H1 (cell line): Measurements from ENCODE around the gene CUL2. TPM values are rescaled to one million over a fixed set of nuclear protein-coding genes. Genes with fewer than 3 reads are reported as not detected.

Experiments
- CTCF ChIA-PET: fragments of 300-600 bp; sonication (Branson Sonifier 250); formaldehyde crosslinking; loops from one replicate; lab custom pipeline; 2021; ENCODE audit not compliant: partially characterized antibody; lab: Charles Lee
- POLR2A ChIA-PET: fragments of 300-600 bp; sonication (Branson Sonifier 250); formaldehyde crosslinking; loops from one replicate; lab custom pipeline; 2021; ENCODE audit warnings: inconsistent platforms; ENCODE audit not compliant: partially characterized antibody; lab: Charles Lee
- DNase-seq, 2 experiments: peaks; one replicate each; pipeline versions ENCODE4 v3.0.0 to v3.0.0-alpha.2; 2010 to 2022; ENCODE audit warnings: low spot score in 2 of 2, low read depth in 1 of 2, mixed read lengths in 1 of 2
- FAIRE-seq: peaks from 2 replicates; lab custom pipeline; 2011; peaks lifted over from hg19 to GRCh38; lab: Jason Lieb, UNC
- H2AFZ ChIP-seq: 2 replicates; pipeline ENCODE4 v1.8.1; 2012; ENCODE audit warnings: low read length, inconsistent platforms
- H2AK5ac ChIP-seq: 2 replicates; pipeline ENCODE4 v1.6.1; 2013; ENCODE audit warnings: low read depth, low read length
- H2BK120ac ChIP-seq: replicated peaks from 2 replicates; pipeline ENCODE3; 2013; ENCODE audit warnings: low read depth, low read length, inconsistent platforms
- H2BK12ac ChIP-seq: 2 replicates; pipeline ENCODE4 v1.6.1; 2013; ENCODE audit warnings: low read depth, low read length
- H2BK15ac ChIP-seq: 2 replicates; pipeline ENCODE4 v1.6.1; 2013; ENCODE audit warnings: low read length
- H2BK20ac ChIP-seq: 2 replicates; pipeline ENCODE4 v1.6.1; 2013; ENCODE audit warnings: low read length
- H2BK5ac ChIP-seq: 2 replicates; pipeline ENCODE4 v1.6.1; 2013; ENCODE audit warnings: low read depth, low read length
- H3K14ac ChIP-seq: 2 replicates; pipeline ENCODE4 v1.6.1; 2013; ENCODE audit warnings: inconsistent platforms; ENCODE audit not compliant: insufficient read length
- H3K18ac ChIP-seq: 2 replicates; pipeline ENCODE4 v1.6.1; 2013; ENCODE audit warnings: low read length; ENCODE audit errors: extremely low read depth
- H3K23ac ChIP-seq: 2 replicates; pipeline ENCODE4 v1.6.1; 2013; ENCODE audit warnings: inconsistent platforms; ENCODE audit not compliant: insufficient read length
- H3K23me2 ChIP-seq: 2 replicates; pipeline ENCODE4 v1.6.1; 2013; ENCODE audit warnings: low read depth, low read length
- H3K27ac ChIP-seq: 2 replicates; pipeline ENCODE4 v1.6.1; 2011; ENCODE audit warnings: low read depth, low read length, inconsistent platforms
- H3K27me3 ChIP-seq, 4 experiments: replicated peaks in 1 of 4; 1 replicate in 1 of 4; 2 replicates in 3 of 4; pipeline versions ENCODE4 v1.6.1 to v1.8.1; 2011 to 2013; ENCODE audit warnings: low read length in 3 of 4, mild to moderate bottlenecking in 3 of 4, inconsistent platforms in 2 of 4, mixed read lengths in 2 of 4, moderate library complexity in 1 of 4; ENCODE audit not compliant: control insufficient read depth in 3 of 4, insufficient read depth in 3 of 4; ENCODE audit errors: extremely low read depth in 1 of 4
- H3K36me3 ChIP-seq, 4 experiments: 2 replicates each; pipeline versions ENCODE4 v1.6.1 to v1.8.1; 2011 to 2013; ENCODE audit warnings: mild to moderate bottlenecking in 4 of 4, low read length in 3 of 4, moderate library complexity in 2 of 4, control low read depth in 1 of 4, inconsistent platforms in 1 of 4; ENCODE audit not compliant: insufficient read depth in 4 of 4, control insufficient read depth in 2 of 4
- H3K4ac ChIP-seq: replicated peaks from 2 replicates; pipeline ENCODE3; 2013; ENCODE audit warnings: low read length, low read depth, mixed read lengths, inconsistent platforms; ENCODE audit not compliant: insufficient read length
- H3K4me1 ChIP-seq, 4 experiments: replicated peaks in 1 of 4; 1 replicate in 1 of 4; 2 replicates in 3 of 4; pipeline versions ENCODE4 v1.6.1 to v1.8.1; 2011 to 2013; ENCODE audit warnings: low read length in 3 of 4, inconsistent platforms in 2 of 4, mixed read lengths in 1 of 4; ENCODE audit not compliant: insufficient read depth in 4 of 4, control insufficient read depth in 3 of 4
- H3K4me2 ChIP-seq, 2 experiments: 2 replicates each; pipeline versions ENCODE4 v1.6.1 to v1.8.1; 2011 to 2013; ENCODE audit warnings: low read depth in 2 of 2, low read length in 2 of 2, control low read depth in 1 of 2, inconsistent platforms in 1 of 2, mild to moderate bottlenecking in 1 of 2; ENCODE audit not compliant: insufficient read depth in 1 of 2
- H3K4me3 ChIP-seq, 4 experiments: fragments of 200-600, 300-600 bp in 1 of 4; sonication (generic), shearing (Covaris generic), sonication (Bioruptor Twin) in 1 of 4; 2 replicates each; pipeline versions ENCODE4 v1.5.1 to v1.8.1; 2011 to 2016; ENCODE audit warnings: low read length in 4 of 4, low read depth in 3 of 4, control low read depth in 2 of 4, inconsistent platforms in 2 of 4, mild to moderate bottlenecking in 2 of 4, mixed read lengths in 1 of 4, moderate library complexity in 1 of 4; ENCODE audit not compliant: insufficient read depth in 2 of 4; ENCODE audit errors: extremely low read depth in 1 of 4
- H3K56ac ChIP-seq: replicated peaks from 2 replicates; pipeline ENCODE3; 2013; ENCODE audit warnings: low read depth, mild to moderate bottlenecking, mixed read lengths, low read length, inconsistent platforms; ENCODE audit not compliant: insufficient read length
- H3K79me1 ChIP-seq: 2 replicates; pipeline ENCODE4 v1.6.1; 2013; ENCODE audit warnings: low read depth, low read length, control low read depth
- H3K79me2 ChIP-seq, 2 experiments: 2 replicates each; pipeline versions ENCODE4 v1.6.1 to v1.8.1; 2012 to 2013; ENCODE audit warnings: low read length in 2 of 2, mild to moderate bottlenecking in 2 of 2, inconsistent platforms in 1 of 2; ENCODE audit not compliant: insufficient read depth in 2 of 2, control insufficient read depth in 1 of 2
- H3K9ac ChIP-seq, 4 experiments: replicated peaks in 1 of 4; 1 replicate in 1 of 4; 2 replicates in 3 of 4; pipeline versions ENCODE4 v1.6.1 to v1.8.1; 2011 to 2013; ENCODE audit warnings: low read depth in 3 of 4, low read length in 3 of 4, control low read depth in 2 of 4, mild to moderate bottlenecking in 2 of 4, moderate library complexity in 2 of 4, inconsistent platforms in 1 of 4; ENCODE audit errors: extremely low read depth in 1 of 4
- H3K9me3 ChIP-seq, 2 experiments: 2 replicates each; pipeline versions ENCODE4 v1.6.1 to v1.8.1; 2012 to 2013; ENCODE audit warnings: mild to moderate bottlenecking in 2 of 2, moderate library complexity in 2 of 2, control low read depth in 1 of 2, inconsistent platforms in 1 of 2, low read depth in 1 of 2, low read length in 1 of 2, mixed read lengths in 1 of 2; ENCODE audit not compliant: insufficient read depth in 2 of 2
- H4K20me1 ChIP-seq, 2 experiments: replicated peaks in 1 of 2; 2 replicates each; pipeline versions ENCODE3 to v1.8.1; 2011 to 2013; ENCODE audit warnings: inconsistent platforms in 2 of 2, low read length in 2 of 2, mild to moderate bottlenecking in 1 of 2; ENCODE audit not compliant: insufficient read depth in 2 of 2, control insufficient read depth in 1 of 2
- H4K5ac ChIP-seq: 2 replicates; pipeline ENCODE4 v1.6.1; 2013; ENCODE audit warnings: low read length, low read depth, mixed read lengths, inconsistent platforms; ENCODE audit not compliant: insufficient read length
- H4K8ac ChIP-seq: 2 replicates; pipeline ENCODE4 v1.8.0; 2013; ENCODE audit warnings: mild to moderate bottlenecking, moderate library complexity, low read length, inconsistent platforms; ENCODE audit not compliant: insufficient read depth; ENCODE audit errors: extremely low read depth
- H4K91ac ChIP-seq: replicated peaks from 2 replicates; pipeline ENCODE3; 2013; ENCODE audit warnings: low read length, mixed read lengths, inconsistent platforms; ENCODE audit not compliant: insufficient read length
- ASH2L ChIP-seq: fragments of 200-600, 300-600 bp; sonication (generic); IDR thresholded peaks from one replicate; pipeline ENCODE4 v1.7.1; 2017; ENCODE audit warnings: low read length
- BCL11A ChIP-seq, 2 experiments: IDR thresholded peaks; one replicate each; pipeline ENCODE4 v1.6.1; 2011; ENCODE audit warnings: low read depth in 2 of 2, low read length in 2 of 2, mild to moderate bottlenecking in 2 of 2
- EGR1 ChIP-seq: IDR thresholded peaks from 2 replicates; pipeline ENCODE4 v1.6.1; 2011; ENCODE audit warnings: low read depth, low read length, borderline replicate concordance
- PHF8 ChIP-seq: fragments of 200-600 bp; sonication (generic); conservative IDR thresholded peaks from 2 replicates; pipeline ENCODE4 v1.7.1; 2012; ENCODE audit warnings: low read depth, mild to moderate bottlenecking, inconsistent platforms, low read length, moderate library complexity
- RAD21 ChIP-seq, 2 experiments: IDR thresholded peaks in 1 of 2; conservative IDR thresholded peaks in 1 of 2; 2 replicates each; pipeline ENCODE4 v1.6.1; 2011; ENCODE audit warnings: low read depth in 2 of 2, low read length in 2 of 2, improper control_type of control experiment in 1 of 2, inconsistent platforms in 1 of 2, mild to moderate bottlenecking in 1 of 2, moderate library complexity in 1 of 2
- SP2 ChIP-seq: IDR thresholded peaks from 2 replicates; pipeline ENCODE4 v1.6.1; 2012; ENCODE audit warnings: mild to moderate bottlenecking, low read length, inconsistent platforms
- SP4 ChIP-seq: IDR thresholded peaks from 2 replicates; pipeline ENCODE4 v1.6.1; 2012; ENCODE audit warnings: low read length, inconsistent platforms
- SRF ChIP-seq: IDR thresholded peaks from 2 replicates; pipeline ENCODE4 v1.6.1; 2011; ENCODE audit warnings: mild to moderate bottlenecking, low read depth, low read length, moderate library complexity
- TEAD4 ChIP-seq: IDR thresholded peaks from 2 replicates; pipeline ENCODE4 v1.6.1; 2012; ENCODE audit warnings: low read depth, low read length, inconsistent platforms, mixed read lengths
- WGBS, 2 experiments: shearing (Covaris generic) in 1 of 2; methylation state at CpG; one replicate each; pipeline versions ENCODE4 v1.1.6 to v1.1.7; 2013 to 2015; ENCODE audit warnings: low lambda C conversion rate in 2 of 2, mixed read lengths in 2 of 2, inconsistent platforms in 1 of 2, low coverage in 1 of 2, missing lambda C conversion rate in 1 of 2; ENCODE audit not compliant: insufficient replicate concordance in 2 of 2, insufficient coverage in 1 of 2, insufficient read length in 1 of 2; ENCODE audit errors: extremely low coverage in 1 of 2, missing lambda C conversion rate in 1 of 2; 5-methylcytosine and 5-hydroxymethylcytosine counted together
- polyA plus RNA-seq, 7 experiments: library from polyadenylated mRNA; depleted of rRNA in 3 of 7; stranded (reverse) in 5 of 7; unstranded in 2 of 7; fragments of >200 nt in 5 of 7; fragments of 200-250 nt in 2 of 7; gene quantifications; 1 replicate in 5 of 7; 2 replicates in 1 of 7; 4 replicates in 1 of 7; pipeline versions ENCODE4 v1.2.1 to v1.2.3, GENCODE V29; 2011 to 2013; ENCODE audit warnings: missing spikeins in 2 of 7, mixed read lengths in 2 of 7
- total RNA-seq: library from RNA; stranded (reverse); fragmentation: NEBNext Ultra II Directional; extraction: Animal tissue kit (Norgen Biotek cat#: 25700); gene quantifications from 2 replicates; pipeline ENCODE4 v1.2.1, GENCODE V29; 2021

The CUL2 gene
- total and polyA plus RNA-seq, 2 of the 8 experiments (the other 6 are each of a cell fraction or from before 2014, with no cell fraction given): 10.2 to 43.1 TPM

DNA sequence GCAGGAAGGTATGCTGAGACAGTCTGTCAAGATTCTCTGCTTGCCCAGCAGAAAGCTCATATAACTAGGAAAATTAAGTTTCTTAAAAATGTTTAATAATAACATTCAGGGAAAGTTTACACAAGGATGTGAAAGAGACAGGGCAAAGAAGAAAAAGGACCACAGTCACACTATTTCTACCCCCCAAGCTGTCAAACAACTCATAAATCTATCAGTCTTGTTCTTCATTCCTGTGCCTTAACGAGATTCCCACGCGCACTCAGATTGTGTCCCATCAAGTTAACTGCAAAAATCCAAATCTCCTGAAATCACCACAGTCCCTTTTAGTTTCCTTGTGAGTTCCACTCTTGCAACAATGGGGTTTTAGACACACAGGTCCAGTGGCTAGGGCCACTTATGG, 14.9 kb downstream of the CUL2 start:
- Histone ChIP-seq H3K4me3 (no peak overlapping the region), H3K27ac (no peak overlapping the region), H3K18ac (no peak overlapping the region), H2BK12ac (no peak overlapping the region), H2BK120ac (no peak overlapping the region), H4K5ac (no peak overlapping the region), H3K4ac (no peak overlapping the region), H3K9ac (0 out of 7 replicates have a peak overlapping the region, but pooled peaks of 1 of the 4 experiments have one; percentile 22), H3K14ac (no peak overlapping the region), H3K79me1 (peaks cover 5% of the 10 kb centered on the region; the same call in 1 of the 2 replicates), H3K4me1 (peaks cover 0 to 3% (median 0%) of the 10 kb centered on the region in 4 experiments; a peak in 1 of 7 replicates), H3K23ac (no peak overlapping the region), H4K91ac (no peak overlapping the region), H3K9me3 (no peaks in the 10 kb centered on the region), H4K20me1 (peaks cover 0 to 4% of the 10 kb centered on the region in 2 experiments), H2BK15ac (no peak overlapping the region), H3K79me2 (peaks cover 0 to 37% of the 10 kb centered on the region in 2 experiments; a peak in 2 of 4 replicates), H2AK5ac (no peak overlapping the region), H2BK20ac (no peak overlapping the region), H4K8ac (no peak overlapping the region), H3K4me2 (no peak overlapping the region), H2AFZ (no peak overlapping the region), H3K23me2 (no peaks in the 10 kb centered on the region), H3K56ac (no peak overlapping the region), H3K27me3 (no peaks in the 10 kb centered on the region), H3K36me3 (no peaks in the 10 kb centered on the region), H2BK5ac (no peak overlapping the region)
- POLR2A ChIA-PET: no interaction called here
- WGBS, 2 experiments: 97% methylated on average over 3 of the region's 3 CpGs; no CpG with 5 or more reads in 1 of the 2 experiments
- CTCF ChIA-PET: interaction anchor here (1.1 to 1.3 kb wide), 2 partner anchors 81 to 120 kb away, joined by 3 read pairs; no protein-coding TSS in a partner anchor
- FAIRE-seq: no peak
- DNase-seq: no peak
- TF ChIP-seq EGR1 (no peak), PHF8 (no peak), ASH2L (no peak), TEAD4 (no peak), SRF (no peak), BCL11A (IDR thresholded peaks at IDR 0.05; ENCODE audit: low read depth in 2 of 2, low read length in 2 of 2) (no peak), SP4 (no peak), SP2 (no peak), RAD21 (IDR thresholded peaks at IDR 0.05 in 1 of 2, conservative IDR thresholded peaks at IDR 0.05 in 1 of 2; ENCODE audit: low read depth in 2 of 2, low read length in 2 of 2) (no peak)
